22Rv1 (cell line): ENCODE results near the gene BMPR2.
A peak's percentile ranks its signal among the peaks of the same experiment; 100 is the strongest.
"Not testable (repeated sequence)": the region's sequence is repeated elsewhere in the genome, so short reads cannot be mapped to it uniquely, and the experiment has no call there.

Experiments used
- H3K27ac ChIP-seq: fragments of 450-650 bp; 2 replicates; pipeline ENCODE4 v1.5.1; 2017
- ZFX ChIP-seq: fragments of 450-650 bp; IDR thresholded peaks from 2 replicates; pipeline ENCODE4 v1.6.1; 2017; ENCODE audit warnings: antibody characterized with exemption, borderline replicate concordance
- TF ChIP-seq, protein P1 (sequence below): fragments of 450-650 bp; IDR thresholded peaks from 2 replicates; pipeline ENCODE4 v1.5.1; 2017; ENCODE audit warnings: mild to moderate bottlenecking

Gene BMPR2

GRCh38 chr2:202560200-202560599, 184.1 kb downstream of the BMPR2 start:
- TF ChIP-seq, protein P1, sequence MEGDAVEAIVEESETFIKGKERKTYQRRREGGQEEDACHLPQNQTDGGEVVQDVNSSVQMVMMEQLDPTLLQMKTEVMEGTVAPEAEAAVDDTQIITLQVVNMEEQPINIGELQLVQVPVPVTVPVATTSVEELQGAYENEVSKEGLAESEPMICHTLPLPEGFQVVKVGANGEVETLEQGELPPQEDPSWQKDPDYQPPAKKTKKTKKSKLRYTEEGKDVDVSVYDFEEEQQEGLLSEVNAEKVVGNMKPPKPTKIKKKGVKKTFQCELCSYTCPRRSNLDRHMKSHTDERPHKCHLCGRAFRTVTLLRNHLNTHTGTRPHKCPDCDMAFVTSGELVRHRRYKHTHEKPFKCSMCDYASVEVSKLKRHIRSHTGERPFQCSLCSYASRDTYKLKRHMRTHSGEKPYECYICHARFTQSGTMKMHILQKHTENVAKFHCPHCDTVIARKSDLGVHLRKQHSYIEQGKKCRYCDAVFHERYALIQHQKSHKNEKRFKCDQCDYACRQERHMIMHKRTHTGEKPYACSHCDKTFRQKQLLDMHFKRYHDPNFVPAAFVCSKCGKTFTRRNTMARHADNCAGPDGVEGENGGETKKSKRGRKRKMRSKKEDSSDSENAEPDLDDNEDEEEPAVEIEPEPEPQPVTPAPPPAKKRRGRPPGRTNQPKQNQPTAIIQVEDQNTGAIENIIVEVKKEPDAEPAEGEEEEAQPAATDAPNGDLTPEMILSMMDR = no peak
- TF ChIP-seq ZFX = no peak
- 0 out of 2 replicates have a peak overlapping the region, but pooled peaks have one; percentile 2 for H3K27ac ChIP-seq

DNA sequence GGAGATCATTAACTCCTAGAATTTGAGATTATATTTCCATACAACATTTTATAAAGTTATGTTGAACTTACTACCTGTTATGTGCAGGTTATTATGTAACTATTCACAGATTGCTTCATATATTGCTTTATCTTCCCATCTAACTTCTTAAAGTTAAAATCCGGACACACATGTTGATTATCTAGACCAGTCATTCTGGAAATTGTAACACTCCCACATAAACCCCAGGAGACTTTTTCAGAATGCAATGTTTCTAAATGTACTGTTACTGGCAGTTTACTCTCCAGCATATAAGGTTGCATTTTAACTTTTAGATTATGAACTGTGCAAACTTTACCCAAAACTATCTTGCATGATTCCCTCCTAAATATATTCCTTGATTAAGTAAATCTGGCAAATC, 188.1 kb downstream of the BMPR2 start:
- TF ChIP-seq ZFX = no peak
- TF ChIP-seq, protein P1 = no peak
- H3K27ac ChIP-seq = no peak overlapping the region

DNA sequence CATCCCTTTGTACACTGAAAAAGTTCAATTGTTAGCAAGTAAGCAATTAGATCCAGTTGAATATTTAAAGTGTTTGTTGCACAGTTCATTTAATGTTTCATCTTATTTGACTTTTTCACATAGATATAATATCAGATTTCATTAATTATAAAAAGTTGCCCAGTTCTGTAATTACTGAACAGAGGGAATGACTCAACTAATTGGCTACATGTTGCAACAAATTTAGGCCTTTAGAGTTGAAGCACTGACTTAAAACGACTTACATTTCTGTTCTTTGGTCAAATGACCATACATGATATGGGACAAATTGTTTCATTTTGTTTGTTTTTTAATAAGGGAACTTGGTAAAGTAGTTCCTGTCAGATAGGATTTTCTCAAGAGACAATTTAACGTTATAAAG, 190.2 kb downstream of the BMPR2 start:
- TF ChIP-seq ZFX = no peak
- TF ChIP-seq, protein P1 = no peak
- H3K27ac ChIP-seq = no peak overlapping the region

- H3K27ac ChIP-seq = no peak overlapping the region
- no peak for TF ChIP-seq ZFX
- TF ChIP-seq, protein P1 = no peak
These were observed 198.4 kb downstream of the BMPR2 start for GRCh38 chr2:202574541-202574940.

- not testable (repeated sequence) for H3K27ac ChIP-seq
These were observed 199.1 kb downstream of the BMPR2 start for GRCh38 chr2:202575194-202575593.

GRCh38 chr2:202577250-202578183, 201.4 kb downstream of the BMPR2 start:
- no peak overlapping the region for H3K27ac ChIP-seq
- no peak for TF ChIP-seq ZFX
- TF ChIP-seq, protein P1 = no peak

DNA sequence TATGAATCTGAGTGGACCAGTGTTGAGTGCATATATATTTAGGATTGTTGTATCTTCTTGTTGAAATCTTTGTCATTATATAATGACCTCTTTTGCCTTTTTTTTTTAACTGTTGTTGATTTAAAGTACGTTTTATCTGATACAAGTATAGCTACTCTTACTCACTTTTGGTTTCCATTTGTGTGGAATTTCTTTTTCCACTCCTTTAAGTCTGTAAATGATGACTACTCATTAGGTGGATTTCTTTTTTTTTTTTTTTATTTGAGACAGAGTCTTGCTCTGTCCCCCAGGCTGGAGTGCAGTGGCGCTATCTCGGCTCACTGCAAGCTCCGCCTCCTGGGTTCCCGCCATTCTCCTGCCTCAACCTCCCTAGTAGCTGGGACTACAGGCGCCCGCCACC, 206.7 kb downstream of the BMPR2 start:
- H3K27ac ChIP-seq = not testable (repeated sequence)

DNA sequence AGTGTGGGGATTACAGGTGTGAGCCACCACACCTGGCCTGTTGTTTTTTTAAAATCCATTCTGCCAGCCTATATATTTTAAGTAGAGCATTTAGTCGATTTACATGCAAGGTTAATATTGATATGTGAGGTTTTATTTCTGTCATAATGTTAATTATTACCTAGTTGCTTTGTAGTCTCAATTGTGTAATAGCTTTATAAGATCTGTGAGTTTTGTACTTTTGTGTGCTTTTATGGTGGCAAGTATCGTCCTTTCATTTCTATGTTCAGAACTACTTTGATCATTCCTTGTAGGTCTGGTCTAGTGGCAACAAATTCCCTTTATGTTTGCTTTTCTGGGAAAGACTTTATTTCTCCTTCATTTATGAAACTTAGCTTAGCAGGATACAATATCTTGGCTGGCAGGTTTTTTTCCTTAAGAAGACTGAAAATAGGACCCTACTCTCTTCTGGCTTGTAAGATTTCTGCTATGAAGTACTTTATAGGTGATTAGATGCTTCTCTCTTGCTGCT, 207.6 kb downstream of the BMPR2 start:
- H3K27ac ChIP-seq = no peak overlapping the region
- TF ChIP-seq, protein P1 = no peak
